22Rv1 (cell line): ENCODE measurements around the gene CTAGE9.

ENCODE experiments used
- CTCF ChIP-seq: fragments of 450-650 bp; IDR thresholded peaks from 2 replicates; pipeline ENCODE4 v1.5.1; 2017; ENCODE audit warnings: mild to moderate bottlenecking
- ZFX ChIP-seq: fragments of 450-650 bp; IDR thresholded peaks from 2 replicates; pipeline ENCODE4 v1.6.1; 2017; ENCODE audit warnings: antibody characterized with exemption, borderline replicate concordance

DNA sequence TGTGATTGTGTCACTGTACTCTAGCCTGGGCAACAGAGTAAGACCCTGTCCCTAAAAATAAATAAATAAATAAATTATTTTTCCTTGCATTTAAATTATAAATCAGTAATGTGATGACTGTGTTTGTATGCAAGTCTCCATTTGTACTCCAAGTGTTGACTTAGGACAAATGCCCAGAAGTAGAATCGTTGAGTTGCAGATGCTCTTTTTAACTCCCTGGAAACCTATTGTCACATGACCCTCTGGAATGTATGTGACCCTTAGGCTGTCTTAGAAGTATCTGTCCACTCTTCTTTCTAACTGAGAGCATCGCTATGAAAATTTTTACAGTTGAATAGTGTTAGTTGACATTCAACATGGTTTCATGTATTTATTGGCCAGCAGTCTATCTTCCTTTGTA lies 28.4 kb downstream of the CTAGE9 start:
- TF ChIP-seq CTCF, result no peak
- TF ChIP-seq ZFX, result no peak
